ENCODE measurements around the gene POU6F2.

DNA sequence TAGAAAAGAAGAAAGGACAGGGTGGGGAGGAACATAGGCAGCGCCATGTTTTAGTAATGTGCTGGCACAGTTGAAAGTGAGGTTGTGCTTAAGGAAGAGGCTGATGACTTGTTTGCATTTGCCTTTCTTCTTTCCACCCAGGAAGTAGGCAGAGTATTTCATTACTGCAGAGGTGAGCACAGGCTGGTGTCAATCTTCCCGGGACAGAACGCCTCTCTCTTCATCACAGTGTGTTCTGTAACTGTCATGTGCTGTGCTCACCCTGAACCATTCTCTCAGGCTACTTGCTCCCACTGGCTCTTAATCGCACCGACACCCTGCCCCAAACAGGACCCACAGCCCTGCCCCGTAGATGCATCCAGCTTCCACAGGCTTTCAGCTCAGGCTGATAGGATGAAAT is 452.7 kb downstream of the POU6F2 start:
- TF ChIP-seq, protein P1, sequence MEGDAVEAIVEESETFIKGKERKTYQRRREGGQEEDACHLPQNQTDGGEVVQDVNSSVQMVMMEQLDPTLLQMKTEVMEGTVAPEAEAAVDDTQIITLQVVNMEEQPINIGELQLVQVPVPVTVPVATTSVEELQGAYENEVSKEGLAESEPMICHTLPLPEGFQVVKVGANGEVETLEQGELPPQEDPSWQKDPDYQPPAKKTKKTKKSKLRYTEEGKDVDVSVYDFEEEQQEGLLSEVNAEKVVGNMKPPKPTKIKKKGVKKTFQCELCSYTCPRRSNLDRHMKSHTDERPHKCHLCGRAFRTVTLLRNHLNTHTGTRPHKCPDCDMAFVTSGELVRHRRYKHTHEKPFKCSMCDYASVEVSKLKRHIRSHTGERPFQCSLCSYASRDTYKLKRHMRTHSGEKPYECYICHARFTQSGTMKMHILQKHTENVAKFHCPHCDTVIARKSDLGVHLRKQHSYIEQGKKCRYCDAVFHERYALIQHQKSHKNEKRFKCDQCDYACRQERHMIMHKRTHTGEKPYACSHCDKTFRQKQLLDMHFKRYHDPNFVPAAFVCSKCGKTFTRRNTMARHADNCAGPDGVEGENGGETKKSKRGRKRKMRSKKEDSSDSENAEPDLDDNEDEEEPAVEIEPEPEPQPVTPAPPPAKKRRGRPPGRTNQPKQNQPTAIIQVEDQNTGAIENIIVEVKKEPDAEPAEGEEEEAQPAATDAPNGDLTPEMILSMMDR (IDR thresholded peaks at IDR 0.05) = no peak
- no peak for TF ChIP-seq POLR2A (IDR thresholded peaks at IDR 0.05; ENCODE audit: low read depth)
